ENCODE data around the gene DEPDC5.

DEPDC5 gene

GRCh38 chr22:31825513-31825912 lies 71.7 kb downstream of the DEPDC5 start:
- no peak for DNase-seq (ENCODE audit: low spot score)
- TF ChIP-seq CTCF (IDR thresholded peaks at IDR 0.05; ENCODE audit: extremely low read depth, insufficient read depth, missing control alignments): no peak

GRCh38 chr22:31826443-31826842 lies 72.6 kb downstream of the DEPDC5 start:
- no peak for TF ChIP-seq CTCF (IDR thresholded peaks at IDR 0.05; ENCODE audit: extremely low read depth, insufficient read depth, missing control alignments)

More at GRCh38 chr22:31825513-31825912, 71.7 kb downstream of the DEPDC5 start:
- in situ Hi-C loops (cut with MboI; ENCODE audit: low pct_unique_long_range_greater_than_20kb, low sequenced_read_pairs, unreplicated experiment): no loop called here

GRCh38 chr22:31828739-31829138 lies 74.9 kb downstream of the DEPDC5 start:
- in situ Hi-C loops (cut with MboI; ENCODE audit: low pct_unique_long_range_greater_than_20kb, low sequenced_read_pairs, unreplicated experiment): no loop called here

More at GRCh38 chr22:31826443-31826842, 72.6 kb downstream of the DEPDC5 start:
- DNase-seq (ENCODE audit: low spot score): no peak
- in situ Hi-C loops (cut with MboI; ENCODE audit: low pct_unique_long_range_greater_than_20kb, low sequenced_read_pairs, unreplicated experiment): no loop called here

GRCh38 chr22:31829505-31829904 lies 75.7 kb downstream of the DEPDC5 start:
- peak; percentile 23 for DNase-seq (ENCODE audit: low spot score)
- no peak for TF ChIP-seq CTCF (IDR thresholded peaks at IDR 0.05; ENCODE audit: extremely low read depth, insufficient read depth, missing control alignments)
- in situ Hi-C loops (cut with MboI; ENCODE audit: low pct_unique_long_range_greater_than_20kb, low sequenced_read_pairs, unreplicated experiment): no loop called here

More at GRCh38 chr22:31828739-31829138, 74.9 kb downstream of the DEPDC5 start:
- TF ChIP-seq CTCF (IDR thresholded peaks at IDR 0.05; ENCODE audit: extremely low read depth, insufficient read depth, missing control alignments): no peak
- no peak for DNase-seq (ENCODE audit: low spot score)

GRCh38 chr22:31830721-31831070 lies 76.9 kb downstream of the DEPDC5 start:
- no peak for DNase-seq (ENCODE audit: low spot score)
- in situ Hi-C loops (cut with MboI; ENCODE audit: low pct_unique_long_range_greater_than_20kb, low sequenced_read_pairs, unreplicated experiment): no loop called here
- TF ChIP-seq CTCF (IDR thresholded peaks at IDR 0.05; ENCODE audit: extremely low read depth, insufficient read depth, missing control alignments): no peak

- no peak for TF ChIP-seq CTCF (IDR thresholded peaks at IDR 0.05; ENCODE audit: extremely low read depth, insufficient read depth, missing control alignments)
- in situ Hi-C loops (cut with MboI; ENCODE audit: low pct_unique_long_range_greater_than_20kb, low sequenced_read_pairs, unreplicated experiment): no loop called here
- DNase-seq (ENCODE audit: low spot score): no peak
Observed at GRCh38 chr22:31833930-31834329, 80.1 kb downstream of the DEPDC5 start.

GRCh38 chr22:31836010-31836409 lies 82.2 kb downstream of the DEPDC5 start:
- TF ChIP-seq CTCF (IDR thresholded peaks at IDR 0.05; ENCODE audit: extremely low read depth, insufficient read depth, missing control alignments): peak; percentile 7
- in situ Hi-C loops (cut with MboI; ENCODE audit: low pct_unique_long_range_greater_than_20kb, low sequenced_read_pairs, unreplicated experiment): no loop called here
- no peak for DNase-seq (ENCODE audit: low spot score)
